Loucy (cell line): ENCODE data around the gene DOCK6.

ENCODE experiments used
- EZH2phosphoT487 ChIP-seq: fragments of 200-600 bp; IDR thresholded peaks from 2 replicates; pipeline ENCODE4 v1.6.1; 2018; ENCODE audit warnings: antibody characterized with exemption, mild to moderate bottlenecking, moderate library complexity, borderline replicate concordance
- TF ChIP-seq, protein P1 (sequence below): fragments of 200-600 bp; sonication (generic); conservative IDR thresholded peaks from 2 replicates; pipeline ENCODE4 v1.5.1; 2014; ENCODE audit warnings: mild to moderate bottlenecking, antibody characterized with exemption, low read length

DNA sequence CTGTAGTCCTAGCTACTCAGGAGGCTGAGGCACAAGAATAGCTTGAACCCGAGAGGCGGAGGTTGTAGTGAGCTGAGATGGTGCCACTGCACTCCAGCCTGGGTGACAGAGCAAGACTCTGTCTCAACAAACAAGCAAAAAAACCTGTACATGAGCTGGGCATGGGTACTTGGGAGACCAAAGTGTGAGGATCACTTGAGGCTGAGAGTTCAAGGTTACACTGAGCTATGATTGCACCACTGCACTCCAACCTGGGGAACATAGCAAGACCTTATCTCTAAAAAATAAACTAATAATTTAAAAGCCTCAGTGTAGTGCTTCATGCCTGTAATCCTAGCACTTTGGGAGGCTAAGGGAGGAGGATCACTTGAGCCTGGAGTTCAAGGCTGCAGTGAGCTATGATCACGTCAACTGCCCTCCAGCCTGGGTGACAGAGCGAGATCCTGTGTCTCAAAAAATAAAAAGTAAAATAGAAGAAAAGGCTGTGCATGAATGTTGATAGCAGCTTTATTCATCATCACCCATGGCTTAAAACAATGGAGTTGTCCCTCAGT is 12.3 kb upstream of the DOCK6 start:
- TF ChIP-seq EZH2phosphoT487: no peak
- TF ChIP-seq, protein P1, sequence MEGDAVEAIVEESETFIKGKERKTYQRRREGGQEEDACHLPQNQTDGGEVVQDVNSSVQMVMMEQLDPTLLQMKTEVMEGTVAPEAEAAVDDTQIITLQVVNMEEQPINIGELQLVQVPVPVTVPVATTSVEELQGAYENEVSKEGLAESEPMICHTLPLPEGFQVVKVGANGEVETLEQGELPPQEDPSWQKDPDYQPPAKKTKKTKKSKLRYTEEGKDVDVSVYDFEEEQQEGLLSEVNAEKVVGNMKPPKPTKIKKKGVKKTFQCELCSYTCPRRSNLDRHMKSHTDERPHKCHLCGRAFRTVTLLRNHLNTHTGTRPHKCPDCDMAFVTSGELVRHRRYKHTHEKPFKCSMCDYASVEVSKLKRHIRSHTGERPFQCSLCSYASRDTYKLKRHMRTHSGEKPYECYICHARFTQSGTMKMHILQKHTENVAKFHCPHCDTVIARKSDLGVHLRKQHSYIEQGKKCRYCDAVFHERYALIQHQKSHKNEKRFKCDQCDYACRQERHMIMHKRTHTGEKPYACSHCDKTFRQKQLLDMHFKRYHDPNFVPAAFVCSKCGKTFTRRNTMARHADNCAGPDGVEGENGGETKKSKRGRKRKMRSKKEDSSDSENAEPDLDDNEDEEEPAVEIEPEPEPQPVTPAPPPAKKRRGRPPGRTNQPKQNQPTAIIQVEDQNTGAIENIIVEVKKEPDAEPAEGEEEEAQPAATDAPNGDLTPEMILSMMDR: no peak
